Measurements from ENCODE around the gene SMURF1.
"Not testable (repeated sequence)": the region's sequence is repeated elsewhere in the genome, so short reads cannot be mapped to it uniquely, and the experiment has no call there.

Gene SMURF1

GRCh38 chr7:99046722-99047121 lies 97.2 kb downstream of the SMURF1 start:
- DNase-seq: no peak

GRCh38 chr7:99046262-99046661 lies 97.6 kb downstream of the SMURF1 start:
- DNase-seq: not testable (repeated sequence)

GRCh38 chr7:99044858-99045257 lies 99.0 kb downstream of the SMURF1 start:
- not testable (repeated sequence) for DNase-seq

- DNase-seq: no peak
Measured at GRCh38 chr7:99042957-99043356, 101.0 kb downstream of the SMURF1 start.

GRCh38 chr7:99041526-99041925 lies 102.4 kb downstream of the SMURF1 start:
- no peak for DNase-seq

GRCh38 chr7:99040104-99040958 lies 103.6 kb downstream of the SMURF1 start:
- DNase-seq: no peak

- no peak for DNase-seq
Measured at GRCh38 chr7:99039384-99039891, 104.5 kb downstream of the SMURF1 start.

- DNase-seq: no peak
Measured at GRCh38 chr7:99038086-99038855, 105.6 kb downstream of the SMURF1 start.

GRCh38 chr7:99037327-99037940 lies 106.5 kb downstream of the SMURF1 start:
- DNase-seq: no peak

GRCh38 chr7:99036546-99037111 lies 107.3 kb downstream of the SMURF1 start:
- no peak for DNase-seq

- DNase-seq: no peak
Measured at GRCh38 chr7:99035723-99036545, 108.0 kb downstream of the SMURF1 start.

GRCh38 chr7:99034932-99035722 lies 108.8 kb downstream of the SMURF1 start:
- DNase-seq: no peak

- DNase-seq: no peak
Measured at GRCh38 chr7:99033765-99034164, 110.1 kb downstream of the SMURF1 start.

GRCh38 chr7:99032928-99033327 lies 111.0 kb downstream of the SMURF1 start:
- DNase-seq: no peak

GRCh38 chr7:99031496-99031895 lies 112.4 kb downstream of the SMURF1 start:
- DNase-seq: no peak

- DNase-seq: no peak
Measured at GRCh38 chr7:99030951-99031350, 113.0 kb downstream of the SMURF1 start.

- DNase-seq: no peak
Measured at GRCh38 chr7:99030457-99030856, 113.5 kb downstream of the SMURF1 start.

- no peak for DNase-seq
Measured at GRCh38 chr7:99029466-99030435, 114.2 kb downstream of the SMURF1 start.

GRCh38 chr7:99028261-99028973 lies 115.5 kb downstream of the SMURF1 start:
- DNase-seq: no peak

Data from GOT3 (cell line).